Choroid plexus epithelial cell (primary cell): Measurements from ENCODE around the gene NUP93.
A peak's percentile ranks its signal among the peaks of the same experiment; 100 is the strongest.

Source experiments
- DNase-seq: peaks from one replicate; pipeline ENCODE4 v3.0.0-alpha.2; 2010; ENCODE audit warnings: low read depth
- H3K4me3 ChIP-seq: 2 replicates; pipeline ENCODE4 v1.5.1; 2011; ENCODE audit warnings: low read depth, mild to moderate bottlenecking, control low read depth, low read length, moderate library complexity
- CTCF ChIP-seq: conservative IDR thresholded peaks from 2 replicates; pipeline ENCODE4 v1.5.1; 2011; ENCODE audit warnings: low read depth, mild to moderate bottlenecking, control low read depth, inconsistent platforms, low read length, moderate library complexity

The NUP93 gene

GRCh38 chr16:56851671-56852400 is 121.9 kb downstream of the NUP93 start:
- DNase-seq, result peak; percentile 77
- peak; percentile 85 for TF ChIP-seq CTCF
- no peak overlapping the region for H3K4me3 ChIP-seq

- H3K4me3 ChIP-seq, result no peak overlapping the region
- TF ChIP-seq CTCF, result no peak
- no peak for DNase-seq
These were observed 122.4 kb downstream of the NUP93 start for GRCh38 chr16:56852401-56852730.

GRCh38 chr16:56852968-56853367 is 123.0 kb downstream of the NUP93 start:
- no peak overlapping the region for H3K4me3 ChIP-seq
- no peak for DNase-seq
- TF ChIP-seq CTCF, result no peak

GRCh38 chr16:56855201-56855600 is 125.3 kb downstream of the NUP93 start:
- no peak for DNase-seq
- no peak for TF ChIP-seq CTCF
- no peak overlapping the region for H3K4me3 ChIP-seq

- H3K4me3 ChIP-seq, result no peak overlapping the region
- no peak for DNase-seq
- TF ChIP-seq CTCF, result no peak
These were observed 126.0 kb downstream of the NUP93 start for GRCh38 chr16:56855946-56856345.

- no peak for TF ChIP-seq CTCF
- no peak for DNase-seq
These were observed 127.0 kb downstream of the NUP93 start for GRCh38 chr16:56856876-56857447.

GRCh38 chr16:56858374-56858773 is 128.4 kb downstream of the NUP93 start:
- no peak for DNase-seq
- no peak overlapping the region for H3K4me3 ChIP-seq
- no peak for TF ChIP-seq CTCF

More at GRCh38 chr16:56856876-56857447, 127.0 kb downstream of the NUP93 start:
- H3K4me3 ChIP-seq, result no peak overlapping the region
